ENCODE results near the gene IL1RAP.

DNA sequence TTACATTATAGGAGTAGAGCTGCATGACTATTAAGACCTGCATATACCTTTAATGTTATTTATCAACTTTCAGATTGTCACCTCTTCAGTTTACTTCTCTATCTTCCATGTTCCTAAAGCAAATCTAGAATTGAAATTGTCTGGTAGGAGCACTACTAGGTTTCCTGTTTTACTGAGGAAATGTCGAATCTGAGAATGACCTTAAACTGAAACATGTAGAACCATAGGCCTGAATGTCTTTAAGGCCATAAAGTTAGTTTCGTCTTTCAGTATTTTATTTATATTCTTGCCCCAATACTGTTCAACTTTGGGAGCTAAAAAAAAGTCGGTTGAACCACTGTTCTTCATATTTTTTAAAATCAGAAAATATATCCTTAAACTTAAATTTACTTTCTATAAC is 92.7 kb downstream of the IL1RAP start:
- TF ChIP-seq POLR2A (IDR thresholded peaks at IDR 0.05): no peak
- TF ChIP-seq, protein P1, sequence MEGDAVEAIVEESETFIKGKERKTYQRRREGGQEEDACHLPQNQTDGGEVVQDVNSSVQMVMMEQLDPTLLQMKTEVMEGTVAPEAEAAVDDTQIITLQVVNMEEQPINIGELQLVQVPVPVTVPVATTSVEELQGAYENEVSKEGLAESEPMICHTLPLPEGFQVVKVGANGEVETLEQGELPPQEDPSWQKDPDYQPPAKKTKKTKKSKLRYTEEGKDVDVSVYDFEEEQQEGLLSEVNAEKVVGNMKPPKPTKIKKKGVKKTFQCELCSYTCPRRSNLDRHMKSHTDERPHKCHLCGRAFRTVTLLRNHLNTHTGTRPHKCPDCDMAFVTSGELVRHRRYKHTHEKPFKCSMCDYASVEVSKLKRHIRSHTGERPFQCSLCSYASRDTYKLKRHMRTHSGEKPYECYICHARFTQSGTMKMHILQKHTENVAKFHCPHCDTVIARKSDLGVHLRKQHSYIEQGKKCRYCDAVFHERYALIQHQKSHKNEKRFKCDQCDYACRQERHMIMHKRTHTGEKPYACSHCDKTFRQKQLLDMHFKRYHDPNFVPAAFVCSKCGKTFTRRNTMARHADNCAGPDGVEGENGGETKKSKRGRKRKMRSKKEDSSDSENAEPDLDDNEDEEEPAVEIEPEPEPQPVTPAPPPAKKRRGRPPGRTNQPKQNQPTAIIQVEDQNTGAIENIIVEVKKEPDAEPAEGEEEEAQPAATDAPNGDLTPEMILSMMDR (IDR thresholded peaks at IDR 0.05): no peak
